Measurements from ENCODE around the gene AZI2.

The AZI2 gene, protein sequence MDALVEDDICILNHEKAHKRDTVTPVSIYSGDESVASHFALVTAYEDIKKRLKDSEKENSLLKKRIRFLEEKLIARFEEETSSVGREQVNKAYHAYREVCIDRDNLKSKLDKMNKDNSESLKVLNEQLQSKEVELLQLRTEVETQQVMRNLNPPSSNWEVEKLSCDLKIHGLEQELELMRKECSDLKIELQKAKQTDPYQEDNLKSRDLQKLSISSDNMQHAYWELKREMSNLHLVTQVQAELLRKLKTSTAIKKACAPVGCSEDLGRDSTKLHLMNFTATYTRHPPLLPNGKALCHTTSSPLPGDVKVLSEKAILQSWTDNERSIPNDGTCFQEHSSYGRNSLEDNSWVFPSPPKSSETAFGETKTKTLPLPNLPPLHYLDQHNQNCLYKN

DNA sequence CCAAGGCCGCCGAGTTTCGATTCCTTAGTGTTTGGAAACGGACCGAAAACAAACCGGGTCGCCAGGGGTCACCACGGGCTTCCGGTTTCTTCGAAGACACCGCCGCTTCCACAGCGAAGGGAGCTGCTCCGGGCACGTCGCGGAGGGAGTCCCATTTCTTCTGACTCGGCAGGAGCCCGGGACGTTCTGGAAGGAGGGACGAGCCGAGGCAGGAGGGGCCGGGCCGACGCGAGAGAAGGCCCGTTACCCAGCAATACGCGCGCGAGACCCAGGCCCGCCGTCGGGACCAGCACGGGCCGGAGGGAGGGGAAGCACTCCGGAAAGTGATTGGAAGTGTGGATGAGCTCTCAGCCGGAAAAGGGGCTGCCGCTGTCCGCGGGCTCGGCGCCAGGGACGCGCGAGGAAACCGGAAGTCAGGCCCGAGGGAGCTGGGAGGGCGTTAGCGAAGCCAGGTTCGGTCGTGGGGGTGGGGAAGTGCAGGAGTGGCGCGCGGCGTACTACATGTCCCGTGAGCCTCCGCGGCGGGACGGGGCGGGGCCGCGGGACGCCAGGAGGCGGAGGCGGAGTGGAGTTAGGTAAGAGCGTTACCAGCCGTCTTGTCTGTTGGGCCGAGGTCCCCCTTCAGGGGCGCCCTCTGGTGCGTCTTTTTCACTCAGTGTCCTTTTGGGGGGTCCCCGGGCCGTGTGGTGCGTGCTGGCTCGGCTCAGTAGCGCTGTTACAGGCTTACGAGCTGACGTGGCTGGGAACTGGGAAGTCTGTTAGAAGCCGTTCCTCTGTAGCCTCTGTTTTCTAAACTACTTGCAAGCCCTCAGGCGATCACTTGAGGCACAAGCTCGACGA is at the start of gene AZI2, which contains the start of gene ZCWPW2:
AZI2 (minus strand) TSS at position 196 of the 840 bp plus-strand sequence. CDS start 8,207 bp downstream, outside the sequence.
ZCWPW2 (plus strand) TSS at position 93 of the 840 bp plus-strand sequence. CDS start 64,348 bp downstream, outside the sequence.
- DNase-seq (ENCODE audit: low read depth) = peak; percentile 82
- H3K4me3 ChIP-seq (ENCODE audit: low read depth, low read length) = peak within 1 kb of the TSS; percentile 90
- TF ChIP-seq CTCF (IDR thresholded peaks at IDR 0.05; ENCODE audit: control insufficient read depth, extremely low read depth, insufficient read depth) = 0 out of 2 replicates have a peak, but pooled peaks have one; percentile 8

DNA sequence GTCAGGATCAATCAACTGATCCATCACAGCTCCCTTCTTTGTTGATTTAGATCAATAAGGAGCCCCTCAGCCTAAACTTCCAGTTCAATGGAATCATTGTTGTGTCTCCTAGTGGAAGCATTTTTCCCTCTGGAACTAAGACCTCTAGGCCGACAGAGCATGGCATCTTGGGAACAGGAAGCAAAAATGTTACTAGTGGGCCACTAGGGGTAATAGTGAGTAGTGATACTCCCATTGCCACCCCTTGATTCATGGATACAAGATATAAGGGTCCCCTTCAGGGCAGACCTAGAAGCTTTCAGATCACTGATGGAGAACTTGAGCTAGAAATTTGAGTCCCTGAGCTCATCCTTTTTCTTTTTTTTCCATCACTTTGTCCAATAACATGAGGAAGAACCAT is 40.4 kb upstream of the AZI2 start:
- no peak overlapping the region for H3K4me3 ChIP-seq (ENCODE audit: low read depth, low read length)
- no peak for TF ChIP-seq CTCF (IDR thresholded peaks at IDR 0.05; ENCODE audit: control insufficient read depth, extremely low read depth, insufficient read depth)
- no peak for DNase-seq (ENCODE audit: low read depth)

DNA sequence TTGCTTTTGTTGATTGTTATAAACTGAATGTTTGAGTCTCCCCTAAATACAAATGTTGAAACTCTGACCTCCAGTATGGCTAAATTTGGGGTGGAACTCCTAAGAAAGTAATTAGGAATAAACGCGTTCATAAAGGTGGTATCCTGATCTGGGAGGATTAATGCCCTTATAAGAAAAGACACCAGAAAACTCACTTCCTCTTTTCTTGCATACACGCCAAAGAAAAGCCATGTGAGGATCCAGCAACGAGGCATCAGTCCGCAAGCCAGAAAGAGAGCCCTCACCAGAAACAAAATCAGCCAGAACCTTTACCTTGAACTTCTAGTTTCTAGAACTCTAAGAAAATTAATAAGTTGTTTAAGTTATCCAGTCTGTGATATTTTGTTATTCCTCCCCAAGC is 37.4 kb upstream of the AZI2 start:
- no peak for TF ChIP-seq CTCF (IDR thresholded peaks at IDR 0.05; ENCODE audit: control insufficient read depth, extremely low read depth, insufficient read depth)
- no peak for DNase-seq (ENCODE audit: low read depth)

GRCh38 chr3:28376424-28376823 is 27.8 kb upstream of the AZI2 start:
- TF ChIP-seq CTCF (IDR thresholded peaks at IDR 0.05; ENCODE audit: control insufficient read depth, extremely low read depth, insufficient read depth) = no peak
- no peak overlapping the region for H3K4me3 ChIP-seq (ENCODE audit: low read depth, low read length)
- no peak for DNase-seq (ENCODE audit: low read depth)

More for the DNA sequence above, 37.4 kb upstream of the AZI2 start:
- H3K4me3 ChIP-seq (ENCODE audit: low read depth, low read length) = no peak overlapping the region

DNA sequence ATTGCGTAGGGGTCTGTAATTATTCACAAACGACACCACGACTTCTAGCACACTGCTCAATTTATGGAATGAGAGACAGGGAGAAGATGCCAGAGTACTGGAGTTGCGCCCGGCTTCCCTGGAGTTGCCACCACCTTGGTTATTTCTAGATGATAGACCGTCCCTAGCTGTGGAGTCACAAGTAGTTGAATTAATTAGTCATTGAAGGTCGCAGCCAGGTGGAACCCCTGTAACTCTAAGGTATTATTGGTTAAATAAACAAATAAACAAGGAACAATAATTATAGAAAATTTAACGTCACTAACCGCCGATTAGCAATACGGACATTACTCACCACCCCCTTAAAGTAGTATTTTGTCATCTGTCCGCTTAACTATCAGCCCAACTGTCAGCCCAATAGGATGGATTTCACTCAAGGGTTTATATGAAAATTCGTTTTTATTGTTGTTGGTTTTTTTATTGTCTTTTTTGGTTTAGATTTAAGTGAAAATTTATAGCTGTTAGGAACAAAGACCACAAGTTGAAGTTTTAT is 911 bp upstream of the AZI2 start:
- TF ChIP-seq CTCF (IDR thresholded peaks at IDR 0.05; ENCODE audit: control insufficient read depth, extremely low read depth, insufficient read depth) = no peak
- no peak for DNase-seq (ENCODE audit: low read depth)
- H3K4me3 ChIP-seq (ENCODE audit: low read depth, low read length) = peak overlapping the region; percentile 90

DNA sequence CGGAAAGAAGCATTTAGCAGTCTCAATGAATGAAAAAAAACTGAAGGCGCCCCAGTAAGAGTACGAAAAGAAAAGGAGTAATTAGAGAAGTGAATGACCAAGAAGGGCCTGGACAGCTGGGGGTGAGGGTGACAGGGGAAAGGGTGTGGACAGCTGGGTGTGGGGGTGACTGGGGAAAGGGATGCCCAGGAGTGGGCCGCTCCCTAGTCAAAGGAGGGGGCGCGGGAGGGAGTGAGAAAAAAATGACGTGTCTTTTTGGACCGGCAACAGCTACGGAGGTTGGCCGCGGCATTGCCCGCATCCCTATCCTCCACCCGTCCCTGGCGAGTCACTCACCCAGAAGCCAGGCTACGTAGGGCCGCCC is 377 bp downstream of the AZI2 start:
- TF ChIP-seq CTCF (IDR thresholded peaks at IDR 0.05; ENCODE audit: control insufficient read depth, extremely low read depth, insufficient read depth) = no peak
- H3K4me3 ChIP-seq (ENCODE audit: low read depth, low read length) = peak overlapping the region; percentile 90
- no peak for DNase-seq (ENCODE audit: low read depth)
